MM.1S (cell line): ENCODE results near the gene KIRREL3.

Experiments used
- EZH2 ChIP-seq: fragments of 300-600 bp; sonication (generic); optimal IDR thresholded peaks from 2 replicates; pipeline ENCODE3; 2017; ENCODE audit warnings: low read depth, mild to moderate bottlenecking, antibody characterized with exemption, low read length, mixed read lengths
- TF ChIP-seq, protein P1 (sequence below): fragments of 300-600 bp; sonication (generic); IDR thresholded peaks from 2 replicates; pipeline ENCODE4 v1.5.1; 2016; ENCODE audit warnings: antibody characterized with exemption, low read length, mixed read lengths

DNA sequence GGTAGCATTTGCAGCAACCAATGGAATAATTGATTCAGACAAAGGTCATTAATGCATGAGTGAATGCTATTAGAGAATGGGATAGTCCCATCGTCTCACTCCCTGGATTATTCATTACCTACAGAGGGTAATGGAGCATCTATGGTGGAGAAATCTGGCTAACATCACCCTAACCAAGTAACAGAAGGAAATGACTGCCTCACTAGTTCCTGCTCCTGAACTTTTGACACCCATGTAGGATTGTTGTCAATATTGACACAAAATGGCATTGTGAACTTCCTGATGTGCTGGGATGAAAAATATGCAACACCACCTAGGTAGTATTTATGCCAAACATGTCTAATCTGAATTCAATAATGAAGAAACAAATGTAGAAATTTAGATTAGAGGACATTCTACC lies 44.0 kb upstream of the KIRREL3 start:
- TF ChIP-seq, protein P1, sequence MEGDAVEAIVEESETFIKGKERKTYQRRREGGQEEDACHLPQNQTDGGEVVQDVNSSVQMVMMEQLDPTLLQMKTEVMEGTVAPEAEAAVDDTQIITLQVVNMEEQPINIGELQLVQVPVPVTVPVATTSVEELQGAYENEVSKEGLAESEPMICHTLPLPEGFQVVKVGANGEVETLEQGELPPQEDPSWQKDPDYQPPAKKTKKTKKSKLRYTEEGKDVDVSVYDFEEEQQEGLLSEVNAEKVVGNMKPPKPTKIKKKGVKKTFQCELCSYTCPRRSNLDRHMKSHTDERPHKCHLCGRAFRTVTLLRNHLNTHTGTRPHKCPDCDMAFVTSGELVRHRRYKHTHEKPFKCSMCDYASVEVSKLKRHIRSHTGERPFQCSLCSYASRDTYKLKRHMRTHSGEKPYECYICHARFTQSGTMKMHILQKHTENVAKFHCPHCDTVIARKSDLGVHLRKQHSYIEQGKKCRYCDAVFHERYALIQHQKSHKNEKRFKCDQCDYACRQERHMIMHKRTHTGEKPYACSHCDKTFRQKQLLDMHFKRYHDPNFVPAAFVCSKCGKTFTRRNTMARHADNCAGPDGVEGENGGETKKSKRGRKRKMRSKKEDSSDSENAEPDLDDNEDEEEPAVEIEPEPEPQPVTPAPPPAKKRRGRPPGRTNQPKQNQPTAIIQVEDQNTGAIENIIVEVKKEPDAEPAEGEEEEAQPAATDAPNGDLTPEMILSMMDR = no peak
- TF ChIP-seq EZH2 = no peak
